Measurements from ENCODE around the gene CDK5R2. TPM values are rescaled to one million over a fixed set of nuclear protein-coding genes. Genes with fewer than 3 reads are reported as not detected.

CDK5R2 gene
- total RNA-seq, 1 donor from 2014 or later: 0.75 TPM

GRCh38 chr2:218961651-218962570, 2.4 kb downstream of the CDK5R2 start:
- peaks cover 2% of the 10 kb centered on the region for H3K9me3 Mint-ChIP-seq (ENCODE audit: unreplicated experiment)
- TF ChIP-seq EZH2 (IDR thresholded peaks at IDR 0.05; ENCODE audit: insufficient read depth, low read length) (no peak), CTCF (IDR thresholded peaks at IDR 0.05; ENCODE audit: insufficient read depth, low read depth, low read length) (no peak)
- Histone ChIP-seq H3K9me3 (ENCODE audit: insufficient read depth, low read depth, low read length) (no peaks in the 10 kb centered on the region), H3K36me3 (ENCODE audit: insufficient read depth, low read length) (no peaks in the 10 kb centered on the region), H4K20me1 (ENCODE audit: insufficient read depth, low read length) (peaks cover 4% of the 10 kb centered on the region), H3K4me3 (ENCODE audit: insufficient read depth, low read depth, low read length) (no peak overlapping the region), H3K27ac (ENCODE audit: low read depth, low read length) (no peak overlapping the region), H3K4me1 (ENCODE audit: insufficient read depth, low read length) (peaks cover 14% of the 10 kb centered on the region), H3K4me2 (ENCODE audit: low read length) (no peak overlapping the region), H2AFZ (ENCODE audit: low read depth, low read length) (no peak overlapping the region), H3K79me2 (ENCODE audit: insufficient read depth, low read length) (no peaks in the 10 kb centered on the region), H3K27me3 (ENCODE audit: insufficient read depth, low read length) (peaks cover 49% of the 10 kb centered on the region), H3K9ac (ENCODE audit: low read length) (no peak overlapping the region)
- FAIRE-seq (no peak), DNase-seq (ENCODE audit: low read depth) (no peak)
- H3K4me1 Mint-ChIP-seq (ENCODE audit: low read depth, unreplicated experiment): peaks cover 18% of the 10 kb centered on the region
- peak overlapping the region; percentile 7 for H3K27ac Mint-ChIP-seq (ENCODE audit: unreplicated experiment)
- H3K27me3 Mint-ChIP-seq (ENCODE audit: low read depth, unreplicated experiment): peaks cover 49% of the 10 kb centered on the region
- peak overlapping the region; percentile 82 for H3K4me3 Mint-ChIP-seq (ENCODE audit: unreplicated experiment)
- no peaks in the 10 kb centered on the region for H3K36me3 Mint-ChIP-seq (ENCODE audit: low read depth, unreplicated experiment)

DNA sequence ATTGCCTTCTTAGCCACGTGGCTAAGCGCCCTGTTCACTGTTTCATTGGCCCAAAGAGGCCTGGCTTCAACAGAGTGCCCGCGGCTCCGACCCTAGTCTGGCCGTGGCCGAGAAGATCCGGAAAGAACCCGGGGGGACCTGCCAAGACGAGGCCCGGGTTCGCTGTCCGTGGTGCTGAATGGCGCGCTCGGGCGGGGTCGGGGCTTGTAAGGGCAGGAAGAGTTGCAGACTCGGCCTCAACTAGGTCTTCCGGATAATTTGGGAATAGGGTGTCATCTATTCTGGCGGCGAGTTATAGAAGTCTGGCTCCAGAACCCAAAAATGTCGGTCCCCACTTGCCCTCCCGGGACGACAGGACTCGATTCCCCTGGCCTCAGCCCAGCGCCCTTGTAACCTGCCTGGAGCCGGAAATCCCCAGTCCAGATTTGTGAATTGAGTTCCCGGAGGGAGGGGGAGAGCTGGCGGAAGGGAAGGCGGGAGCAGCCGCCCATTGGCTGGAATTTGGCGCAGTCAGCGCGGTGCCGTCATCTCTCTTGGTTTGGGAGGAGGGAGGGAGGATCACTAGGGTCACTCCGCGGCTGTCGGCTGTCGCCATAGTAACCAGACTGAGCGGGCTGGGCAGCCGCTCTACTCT, 3.5 kb downstream of the CDK5R2 start:
- TF ChIP-seq EZH2 (IDR thresholded peaks at IDR 0.05; ENCODE audit: insufficient read depth, low read length): peak; percentile 65
- TF ChIP-seq CTCF (IDR thresholded peaks at IDR 0.05; ENCODE audit: insufficient read depth, low read depth, low read length): no peak
- Histone ChIP-seq H3K4me1 (ENCODE audit: insufficient read depth, low read length) (peaks cover 14% of the 10 kb centered on the region), H3K79me2 (ENCODE audit: insufficient read depth, low read length) (no peaks in the 10 kb centered on the region), H3K9me3 (ENCODE audit: insufficient read depth, low read depth, low read length) (no peaks in the 10 kb centered on the region), H3K36me3 (ENCODE audit: insufficient read depth, low read length) (no peaks in the 10 kb centered on the region), H3K9ac (ENCODE audit: low read length) (no peak overlapping the region), H4K20me1 (ENCODE audit: insufficient read depth, low read length) (peaks cover 4% of the 10 kb centered on the region), H3K4me2 (ENCODE audit: low read length) (peak overlapping the region; percentile 72), H3K27ac (ENCODE audit: low read depth, low read length) (peak overlapping the region; percentile 41), H2AFZ (ENCODE audit: low read depth, low read length) (no peak overlapping the region), H3K27me3 (ENCODE audit: insufficient read depth, low read length) (peaks cover 39% of the 10 kb centered on the region), H3K4me3 (ENCODE audit: insufficient read depth, low read depth, low read length) (no peak overlapping the region)
- FAIRE-seq: no peak
- Mint-ChIP-seq H3K27ac (ENCODE audit: unreplicated experiment) (peak overlapping the region; percentile 97), H3K4me1 (ENCODE audit: low read depth, unreplicated experiment) (peaks cover 18% of the 10 kb centered on the region), H3K4me3 (ENCODE audit: unreplicated experiment) (peak overlapping the region; percentile 82), H3K36me3 (ENCODE audit: low read depth, unreplicated experiment) (no peaks in the 10 kb centered on the region), H3K9me3 (ENCODE audit: unreplicated experiment) (no peaks in the 10 kb centered on the region), H3K27me3 (ENCODE audit: low read depth, unreplicated experiment) (peaks cover 46% of the 10 kb centered on the region)
- peak; percentile 71 for DNase-seq (ENCODE audit: low read depth)
